ENCODE data around the gene PAK6.

GRCh38 chr15:40249477-40250303 is 10.8 kb downstream of the PAK6 start:
- TF ChIP-seq CTCF (conservative IDR thresholded peaks at IDR 0.05; ENCODE audit: low read depth, low read length) (no peak), EZH2 (IDR thresholded peaks at IDR 0.05; ENCODE audit: borderline replicate concordance, low read depth, low read length, poor library complexity, severe bottlenecking) (no peak)
